GM12878 (cell line): ENCODE data around the gene PDE9A. TPM values are rescaled to one million over a fixed set of nuclear protein-coding genes. Genes with fewer than 3 reads are reported as not detected.

Source experiments
- ATAC-seq: fragments of 200-7000 bp; cut with Tn5 transposase; 3 replicates; pipeline ENCODE4 v1.9.1; 2020; ENCODE audit warnings: mild to moderate bottlenecking, moderate library complexity
- BruUV-seq: library from RNA; stranded (reverse); fragments of 400-500 nt; replicated peaks from 2 replicates; lab custom pipeline; 2021; lab: Mats Ljungman, UMichigan
- CTCF ChIA-PET: fragments of 300-600 bp; sonication (Branson Sonifier 250); formaldehyde crosslinking; extraction: SDS; loops from one replicate; lab custom pipeline; 2021; ENCODE audit warnings: inconsistent platforms; lab: Yijun Ruan, JAX
- POLR2A ChIA-PET: fragments of 350-600 bp; formaldehyde crosslinking; extraction: SDS; loops from one replicate; lab custom pipeline; 2021; ENCODE audit warnings: inconsistent platforms; lab: Charles Lee
- RAD21 ChIA-PET: fragments of 300-600 bp; sonication (Branson Sonifier 250); formaldehyde crosslinking; loops from one replicate; lab custom pipeline; 2023; ENCODE audit warnings: antibody characterized with exemption; ENCODE audit not compliant: unreplicated experiment; lab: Charles Lee
- SMC1A ChIA-PET: fragments of 300-600 bp; sonication (Branson Sonifier 250); formaldehyde crosslinking; loops from one replicate; lab custom pipeline; 2023; ENCODE audit not compliant: unreplicated experiment, uncharacterized antibody; lab: Charles Lee
- DNase-seq: peaks from one replicate; pipeline ENCODE4 v3.0.0-alpha.2; 2011; ENCODE audit warnings: low read depth, low spot score
- FAIRE-seq: peaks from 3 replicates; lab custom pipeline; 2011; peaks lifted over from hg19 to GRCh38; lab: Jason Lieb, UNC
- H2AFZ ChIP-seq: 2 replicates; pipeline ENCODE4 v1.6.0; 2011; ENCODE audit warnings: low read depth, low read length, control low read depth; ENCODE audit not compliant: control insufficient read depth
- H3K27ac ChIP-seq: 2 replicates; pipeline ENCODE4 v1.5.1; 2011; ENCODE audit warnings: control low read depth; ENCODE audit not compliant: control insufficient read depth, insufficient read depth
- H3K27me3 ChIP-seq, 2 experiments: replicated peaks in 1 of 2; 2 replicates each; pipeline versions ENCODE4 v1.6.0 to v1.6.1; 2011; ENCODE audit warnings: low read length in 1 of 2; ENCODE audit not compliant: control insufficient read depth in 2 of 2, insufficient read depth in 2 of 2
- H3K36me3 ChIP-seq, 2 experiments: 2 replicates each; pipeline ENCODE4 v1.5.1; 2011; ENCODE audit warnings: low read length in 1 of 2; ENCODE audit not compliant: control insufficient read depth in 2 of 2, insufficient read depth in 2 of 2
- H3K4me1 ChIP-seq: 2 replicates; pipeline ENCODE4 v1.6.1; 2011; ENCODE audit warnings: mild to moderate bottlenecking, low read length, moderate library complexity, mixed read lengths; ENCODE audit not compliant: control insufficient read depth, insufficient read depth
- H3K4me2 ChIP-seq: 2 replicates; pipeline ENCODE4 v1.6.0; 2011; ENCODE audit warnings: control low read depth; ENCODE audit not compliant: control insufficient read depth, insufficient read depth
- H3K4me3 ChIP-seq: fragments of 200-600 bp; sonication (generic); 2 replicates; pipeline ENCODE4 v1.5.1; 2016
- H3K79me2 ChIP-seq: 2 replicates; pipeline ENCODE4 v1.6.0; 2011; ENCODE audit warnings: low read length; ENCODE audit not compliant: control insufficient read depth, insufficient read depth
- H3K9ac ChIP-seq: 2 replicates; pipeline ENCODE4 v1.8.0; 2011; ENCODE audit warnings: low read length, control low read depth, mixed read lengths; ENCODE audit not compliant: control insufficient read depth, insufficient read depth
- H3K9me3 ChIP-seq: replicated peaks from 3 replicates; pipeline ENCODE4 v1.5.1; 2011; ENCODE audit warnings: mild to moderate bottlenecking, low read length; ENCODE audit not compliant: control insufficient read depth, insufficient read depth
- H4K20me1 ChIP-seq: 2 replicates; pipeline ENCODE4 v1.6.0; 2011; ENCODE audit not compliant: control insufficient read depth, insufficient read depth
- CTCF ChIP-seq, 3 experiments: IDR thresholded peaks in 2 of 3; conservative IDR thresholded peaks in 1 of 3; 2 replicates each; pipeline ENCODE4 v1.5.1; 2011; ENCODE audit warnings: low read depth in 3 of 3, low read length in 3 of 3, mild to moderate bottlenecking in 3 of 3, control low read depth in 2 of 3, moderate library complexity in 2 of 3, inconsistent platforms in 1 of 3, mixed read lengths in 1 of 3; ENCODE audit not compliant: control insufficient read depth in 2 of 3, insufficient read depth in 1 of 3; ENCODE audit errors: extremely low read depth in 1 of 3
- IKZF2 ChIP-seq, 2 experiments: fragments of 450-650 bp; IDR thresholded peaks; 2 replicates each; pipeline ENCODE4 v1.6.1; 2017; ENCODE audit warnings: mild to moderate bottlenecking in 2 of 2, moderate library complexity in 2 of 2
- MAX ChIP-seq: IDR thresholded peaks from 2 replicates; pipeline ENCODE4 v1.6.1; 2012; ENCODE audit warnings: low read depth, low read length, improper control_type of control experiment
- MEF2A ChIP-seq: IDR thresholded peaks from 2 replicates; pipeline ENCODE4 v1.6.1; 2011; ENCODE audit warnings: low read depth, mild to moderate bottlenecking, low read length, moderate library complexity; ENCODE audit not compliant: insufficient read depth
- TARDBP ChIP-seq: IDR thresholded peaks from 2 replicates; pipeline ENCODE4 v1.6.1; 2016; ENCODE audit warnings: borderline replicate concordance
- TCF12 ChIP-seq: IDR thresholded peaks from 2 replicates; pipeline ENCODE4 v1.6.1; 2011; ENCODE audit warnings: low read depth, mild to moderate bottlenecking, low read length
- YBX1 ChIP-seq: fragments of 450-650 bp; IDR thresholded peaks from 2 replicates; pipeline ENCODE4 v1.6.1; 2016; ENCODE audit warnings: antibody characterized with exemption
- ZNF592 ChIP-seq: fragments of 450-650 bp; IDR thresholded peaks from 2 replicates; pipeline ENCODE4 v1.6.1; 2017; ENCODE audit warnings: mild to moderate bottlenecking, moderate library complexity
- WGBS: methylation state at CpG from one replicate; pipeline ENCODE4 v1.1.6; 2016; ENCODE audit warnings: low lambda C conversion rate; ENCODE audit not compliant: insufficient replicate concordance, insufficient coverage; ENCODE audit errors: missing lambda C conversion rate; 5-methylcytosine and 5-hydroxymethylcytosine counted together
- in situ Hi-C: fragments of 300-500 bp; cut with MboI; formaldehyde crosslinking; loops from 9 replicates; pipeline ENCODE4 v1.14.3; 2018; ENCODE audit warnings: mixed read lengths
- intact Hi-C: fragments of 100-400 bp; cut with micrococcal nuclease; formaldehyde crosslinking; loops from one replicate; pipeline ENCODE4 v1.14.2; 2022; ENCODE audit not compliant: unreplicated experiment
- polyA plus RNA-seq, 11 experiments: library from polyadenylated mRNA; depleted of rRNA in 4 of 11; unstranded in 6 of 11; stranded (reverse) in 5 of 11; fragments of >200 nt; fragmentation: Nextera tagmentation in 4 of 11; fragmentation: Illumina TruSeq in 1 of 11; extraction: Ambion mirVana in 4 of 11; extraction: Trizol in 1 of 11; gene quantifications; 1 replicate in 1 of 11; 2 replicates in 10 of 11; pipeline versions ENCODE4 v1.2.1 to v1.2.3, GENCODE V29; 2011 to 2016; ENCODE audit warnings: inconsistent platforms in 2 of 11, missing spikeins in 2 of 11, low read depth in 1 of 11
- total RNA-seq, 4 experiments: library from RNA; depleted of rRNA in 3 of 4; stranded (reverse); fragments of >200 nt in 3 of 4; fragmentation: Illumina TruSeq in 1 of 4; extraction: Trizol in 1 of 4; gene quantifications; 2 replicates each; pipeline versions ENCODE4 v1.2.1 to v1.2.3, GENCODE V29; 2013 to 2021

The PDE9A gene
- total and polyA plus RNA-seq, 10 of the 15 experiments (the other 5 are each of a cell fraction or from before 2014, with no cell fraction given): 0.08 to 0.45 (median 0.20) TPM; not detected in 1

- intact Hi-C loops: no loop called here
- peaks cover 7 to 13% of the 10 kb centered on the region in 2 experiments for H3K27me3 ChIP-seq
Observed at GRCh38 chr21:42650033-42650370, 3.4 kb upstream of the PDE9A start.

More at GRCh38 chr21:42650033-42650370, 3.4 kb upstream of the PDE9A start:
- in situ Hi-C loops: no loop called here
- Histone ChIP-seq H3K36me3 (no peaks in the 10 kb centered on the region), H2AFZ (no peak overlapping the region), H3K4me3 (no peak overlapping the region), H3K4me2 (no peak overlapping the region), H4K20me1 (no peaks in the 10 kb centered on the region), H3K27ac (no peak overlapping the region), H3K4me1 (0 out of 2 replicates have a peak, but pooled peaks cover 6% of the 10 kb centered on the region), H3K9me3 (no peaks in the 10 kb centered on the region), H3K9ac (no peak overlapping the region), H3K79me2 (no peaks in the 10 kb centered on the region)
- CTCF ChIA-PET: no interaction called here
- 27% methylated on average over 7 of the region's 11 CpGs for WGBS
- TF ChIP-seq ZNF592: no peak
- no peak for TF ChIP-seq CTCF (IDR thresholded peaks at IDR 0.05 in 2 of 3, conservative IDR thresholded peaks at IDR 0.05 in 1 of 3; ENCODE audit: control insufficient read depth in 2 of 3, extremely low read depth in 1 of 3, insufficient read depth in 1 of 3, low read depth in 3 of 3, low read length in 3 of 3)
- no peak for TF ChIP-seq MAX
- TF ChIP-seq MEF2A: no peak
- TF ChIP-seq YBX1: no peak
- TF ChIP-seq IKZF2 (IDR thresholded peaks at IDR 0.05): no peak
- TF ChIP-seq TCF12: no peak
- TF ChIP-seq TARDBP: no peak
- FAIRE-seq (no peak), DNase-seq (no peak), ATAC-seq (no peak)
- SMC1A ChIA-PET: no interaction called here
- POLR2A ChIA-PET: no interaction called here
- RAD21 ChIA-PET: no interaction called here
- no TSS peak for BruUV-seq
